Pancreas (tissue), 10 donors: ENCODE results near the gene MAP6D1. TPM values are rescaled to one million over a fixed set of nuclear protein-coding genes. Genes with fewer than 3 reads are reported as not detected.

ENCODE experiments used
- ATAC-seq, 4 donors: fragments of 200-7000 bp; cut with Tn5 transposase; one replicate each; pipeline versions ENCODE4 v1.8.0 to v1.9.1; 2020; ENCODE audit warnings: mild to moderate bottlenecking in 4 of 4, moderate library complexity in 4 of 4
- DNase-seq, 6 donors: peaks; one replicate each; pipeline ENCODE4 v3.0.0-alpha.2; 2020
- FAIRE-seq: peaks from 2 replicates; lab custom pipeline; 2012; peaks lifted over from hg19 to GRCh38; lab: Jason Lieb, UNC
- H3K27ac ChIP-seq, 4 donors: fragments of 200-600 bp; sonication (generic); 1 replicate in 3 of 4; 2 replicates in 1 of 4; pipeline versions ENCODE4 v1.5.0 to v1.8.0; 2020
- H3K27me3 ChIP-seq, 4 donors: fragments of 200-600 bp; one replicate each; pipeline ENCODE4 v1.8.0; 2021
- H3K36me3 ChIP-seq, 3 donors: fragments of 200-600 bp; sonication (generic) in 1 of 3; one replicate each; pipeline versions ENCODE4 v1.5.0 to v1.8.0; 2020 to 2021
- H3K4me1 ChIP-seq, 3 donors: fragments of 200-600 bp; one replicate each; pipeline ENCODE4 v1.8.0; 2021
- H3K4me3 ChIP-seq, 4 donors: fragments of 200-600 bp; sonication (generic) in 2 of 4; one replicate each; pipeline versions ENCODE4 v1.5.0 to v1.8.0; 2020 to 2021
- H3K9me3 ChIP-seq, 4 donors: fragments of 200-600 bp; one replicate each; pipeline ENCODE4 v1.8.0; 2021
- WGBS, 2 donors: extraction: QIAGEN DNeasy Blood & Tissue Kit; methylation state at CpG; one replicate each; pipeline ENCODE4 v1.1.7; 2013; 5-methylcytosine and 5-hydroxymethylcytosine counted together
- intact Hi-C, 3 donors: fragments of 100-400 bp; cut with DNase I; formaldehyde crosslinking; loops; one replicate each; pipeline versions ENCODE4 v1.11.1 to v1.14.2; 2022
- polyA plus RNA-seq, 2 donors: library from polyadenylated mRNA; stranded (reverse); fragments of 200-250 nt; gene quantifications; one replicate each; pipeline ENCODE4 v1.2.3, GENCODE V29; 2013
- total RNA-seq, 6 donors: library from RNA; stranded (reverse); fragmentation: NEBNext Ultra II Directional in 4 of 6; extraction: Animal tissue kit (Norgen Biotek cat#: 25700) in 4 of 6; gene quantifications; one replicate each; pipeline versions ENCODE4 v1.2.1 to v1.2.4, GENCODE V29; 2021 to 2023
- TF ChIP-seq, protein P1 (sequence below), 4 donors: fragments of 200-600 bp; sonication (generic) in 3 of 4; IDR thresholded peaks; one replicate each; pipeline versions ENCODE4 v1.5.0 to v1.8.0; 2021; ENCODE audit warnings: antibody characterized with exemption in 4 of 4
- donor health status: healthy with polysubstance abuse.
- donor health status: DM: no; HTN: no; CAD: no; lungs with moderate emphysema.
- donor health status: DM: no; HTN: no; CAD: no.
- donor health status: control.
- donor health status: control.
- donor health status: Bipolar disorder and iron deficiency.
- donor health status: DM: yes; HTN: yes; CAD: no.
- donor health status: DM: no; HTN: no; CAD: no.
- donor health status: DM: no; HTN: no; CAD: no.
- donor health status: DM: yes; HTN: yes; CAD: no.

MAP6D1 gene
- total and polyA plus RNA-seq, 8 donors, result 1.4 to 6.3 (median 3.5) TPM

GRCh38 chr3:183862610-183863009 lies 37.2 kb upstream of the MAP6D1 start:
- peaks cover 0 to 50% (median 11%) of the 10 kb centered on the region in 3 donors for H3K36me3 ChIP-seq
- H3K9me3 ChIP-seq, result no peaks in the 10 kb centered on the region
- TF ChIP-seq, protein P1, sequence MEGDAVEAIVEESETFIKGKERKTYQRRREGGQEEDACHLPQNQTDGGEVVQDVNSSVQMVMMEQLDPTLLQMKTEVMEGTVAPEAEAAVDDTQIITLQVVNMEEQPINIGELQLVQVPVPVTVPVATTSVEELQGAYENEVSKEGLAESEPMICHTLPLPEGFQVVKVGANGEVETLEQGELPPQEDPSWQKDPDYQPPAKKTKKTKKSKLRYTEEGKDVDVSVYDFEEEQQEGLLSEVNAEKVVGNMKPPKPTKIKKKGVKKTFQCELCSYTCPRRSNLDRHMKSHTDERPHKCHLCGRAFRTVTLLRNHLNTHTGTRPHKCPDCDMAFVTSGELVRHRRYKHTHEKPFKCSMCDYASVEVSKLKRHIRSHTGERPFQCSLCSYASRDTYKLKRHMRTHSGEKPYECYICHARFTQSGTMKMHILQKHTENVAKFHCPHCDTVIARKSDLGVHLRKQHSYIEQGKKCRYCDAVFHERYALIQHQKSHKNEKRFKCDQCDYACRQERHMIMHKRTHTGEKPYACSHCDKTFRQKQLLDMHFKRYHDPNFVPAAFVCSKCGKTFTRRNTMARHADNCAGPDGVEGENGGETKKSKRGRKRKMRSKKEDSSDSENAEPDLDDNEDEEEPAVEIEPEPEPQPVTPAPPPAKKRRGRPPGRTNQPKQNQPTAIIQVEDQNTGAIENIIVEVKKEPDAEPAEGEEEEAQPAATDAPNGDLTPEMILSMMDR (IDR thresholded peaks at IDR 0.05), result no peak
- intact Hi-C loops, result no loop called here
- DNase-seq, result no peak
- no peak for FAIRE-seq
- H3K27ac ChIP-seq, result no peak overlapping the region
- H3K4me3 ChIP-seq, result no peak overlapping the region
- H3K4me1 ChIP-seq, result no peaks in the 10 kb centered on the region
- 81 to 87% methylated on average over 4 of the region's 4 CpGs for WGBS, 2 donors
- no peak for ATAC-seq
- H3K27me3 ChIP-seq, result no peaks in the 10 kb centered on the region

- intact Hi-C loops, result no loop called here
- Histone ChIP-seq H3K36me3 (peaks cover 0 to 23% (median 11%) of the 10 kb centered on the region in 3 donors), H3K4me3 (no peak overlapping the region), H3K27ac (no peak overlapping the region), H3K27me3 (no peaks in the 10 kb centered on the region), H3K4me1 (no peaks in the 10 kb centered on the region), H3K9me3 (no peaks in the 10 kb centered on the region)
- TF ChIP-seq, protein P1 (IDR thresholded peaks at IDR 0.05), result no peak
- ATAC-seq (no peak), DNase-seq (no peak), FAIRE-seq (no peak)
- 98 to 99% methylated on average over 3 of the region's 3 CpGs for WGBS, 2 donors
These were observed 32.5 kb upstream of the MAP6D1 start for GRCh38 chr3:183857863-183858262.

- Histone ChIP-seq H3K4me3 (no peak overlapping the region), H3K36me3 (peaks cover 0 to 7% (median 4%) of the 10 kb centered on the region in 3 donors), H3K27ac (no peak overlapping the region), H3K27me3 (no peaks in the 10 kb centered on the region), H3K4me1 (no peaks in the 10 kb centered on the region), H3K9me3 (no peaks in the 10 kb centered on the region)
- intact Hi-C loops, result no loop called here
- FAIRE-seq (no peak), DNase-seq (no peak), ATAC-seq (no peak)
- TF ChIP-seq, protein P1 (IDR thresholded peaks at IDR 0.05), result no peak
- 86 to 95% methylated on average over 4 of the region's 4 CpGs for WGBS, 2 donors
These were observed 29.1 kb upstream of the MAP6D1 start for GRCh38 chr3:183854318-183855035.

GRCh38 chr3:183845608-183846288 lies 20.4 kb upstream of the MAP6D1 start:
- no peak for ATAC-seq
- Histone ChIP-seq H3K9me3 (no peaks in the 10 kb centered on the region), H3K4me1 (no peaks in the 10 kb centered on the region), H3K36me3 (peaks cover 0 to 24% (median 5%) of the 10 kb centered on the region in 3 donors), H3K4me3 (no peak overlapping the region), H3K27me3 (no peaks in the 10 kb centered on the region), H3K27ac (no peak overlapping the region)
- DNase-seq, result no peak
- WGBS, 2 donors, result 81 to 91% methylated on average over 13 of the region's 13 CpGs
- intact Hi-C loops, result no loop called here
- no peak for FAIRE-seq
- TF ChIP-seq, protein P1 (IDR thresholded peaks at IDR 0.05), result no peak

DNA sequence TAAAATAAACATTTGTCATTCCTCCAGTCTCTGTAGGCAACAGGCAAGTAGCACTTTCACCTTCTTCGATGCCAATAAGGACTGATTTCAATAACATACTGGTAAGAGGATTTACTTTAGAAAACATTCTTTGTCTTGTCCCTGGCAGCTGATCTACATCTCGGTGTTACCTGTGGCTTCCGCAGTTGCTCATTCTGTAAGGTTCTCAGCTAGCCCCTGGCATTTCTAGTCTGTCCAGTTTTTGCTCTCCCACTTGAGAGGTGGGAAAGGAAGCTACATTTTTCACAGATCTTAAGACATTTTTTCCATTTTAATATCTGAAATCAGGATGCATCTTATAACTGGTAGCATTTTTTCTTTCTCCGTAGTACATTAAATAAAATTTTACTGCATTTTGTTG lies 19.7 kb upstream of the MAP6D1 start:
- Histone ChIP-seq H3K4me3 (no peak overlapping the region), H3K9me3 (no peaks in the 10 kb centered on the region), H3K27me3 (no peaks in the 10 kb centered on the region), H3K4me1 (no peaks in the 10 kb centered on the region), H3K27ac (no peak overlapping the region), H3K36me3 (peaks cover 0 to 30% (median 5%) of the 10 kb centered on the region in 3 donors)
- 84 to 86% methylated on average over 4 of the region's 4 CpGs for WGBS, 2 donors
- ATAC-seq (no peak), DNase-seq (no peak), FAIRE-seq (no peak)
- TF ChIP-seq, protein P1 (IDR thresholded peaks at IDR 0.05), result no peak
- intact Hi-C loops, result no loop called here
